Heart right ventricle (tissue), 16 donors: ENCODE results near the gene RAX2. TPM values are rescaled to one million over a fixed set of nuclear protein-coding genes. Genes with fewer than 3 reads are reported as not detected.

Experiments used
- ATAC-seq, 8 donors: fragments of 200-7000 bp; cut with Tn5 transposase; one replicate each; pipeline ENCODE4 v1.9.1; 2020; ENCODE audit warnings: mild to moderate bottlenecking in 8 of 8, moderate library complexity in 8 of 8, moderate number of reproducible peaks in 1 of 8
- DNase-seq, 2 donors: peaks; one replicate each; pipeline ENCODE4 v3.0.0-alpha.2; 2020
- H3K27ac ChIP-seq, 10 donors: fragments of 200-600 bp; sonication (generic) in 2 of 10; one replicate each; pipeline versions ENCODE4 v1.5.0 to v1.8.0; 2020 to 2022; ENCODE audit warnings: mild to moderate bottlenecking in 3 of 10
- H3K27me3 ChIP-seq, 7 donors: fragments of 200-600 bp; one replicate each; pipeline ENCODE4 v1.8.0; 2021 to 2022; ENCODE audit warnings: mild to moderate bottlenecking in 2 of 7
- H3K36me3 ChIP-seq, 9 donors: fragments of 200-600 bp; sonication (generic) in 1 of 9; one replicate each; pipeline versions ENCODE4 v1.5.0 to v1.8.0; 2020 to 2022; ENCODE audit warnings: mild to moderate bottlenecking in 2 of 9
- H3K4me1 ChIP-seq, 9 donors: fragments of 200-600 bp; sonication (generic) in 1 of 9; one replicate each; pipeline versions ENCODE4 v1.5.0 to v1.8.0; 2020 to 2022; ENCODE audit warnings: mild to moderate bottlenecking in 4 of 9
- H3K4me3 ChIP-seq, 10 donors: fragments of 200-600 bp; sonication (generic) in 2 of 10; one replicate each; pipeline versions ENCODE4 v1.5.0 to v1.8.0; 2020 to 2022; ENCODE audit warnings: mild to moderate bottlenecking in 7 of 10, moderate library complexity in 2 of 10
- H3K9me3 ChIP-seq, 11 donors: fragments of 200-600 bp in 10 of 11; sonication (generic) in 2 of 11; one replicate each; pipeline versions ENCODE4 v1.5.0 to v1.8.0; 2013 to 2022; ENCODE audit warnings: mild to moderate bottlenecking in 2 of 11, control low read depth in 1 of 11, moderate library complexity in 1 of 11
- CTCF ChIP-seq, 9 donors: fragments of 200-600 bp; sonication (generic) in 2 of 9; IDR thresholded peaks; one replicate each; pipeline versions ENCODE4 v1.5.0 to v1.8.0; 2021 to 2022; ENCODE audit warnings: antibody characterized with exemption in 9 of 9, mild to moderate bottlenecking in 5 of 9, moderate library complexity in 1 of 9
- WGBS, 2 donors: extraction: QIAGEN DNeasy Blood & Tissue Kit; methylation state at CpG; one replicate each; pipeline ENCODE4 v1.1.7; 2013; ENCODE audit warnings: inconsistent platforms in 1 of 2; 5-methylcytosine and 5-hydroxymethylcytosine counted together
- intact Hi-C, 10 donors: fragments of 100-400 bp; cut with DNase I; formaldehyde crosslinking; loops; one replicate each; pipeline versions ENCODE4 v1.11.1 to v1.14.2; 2022
- polyA plus RNA-seq, 2 donors: library from polyadenylated mRNA; stranded (reverse); fragments of 200-250 nt; gene quantifications; one replicate each; pipeline ENCODE4 v1.2.3, GENCODE V29; 2013
- total RNA-seq, 10 donors: library from RNA; stranded (reverse); fragmentation: NEBNext Ultra II Directional in 3 of 10; extraction: Animal tissue kit (Norgen Biotek cat#: 25700) in 3 of 10; gene quantifications; one replicate each; pipeline versions ENCODE4 v1.2.1 to v1.2.4, GENCODE V29; 2021 to 2023
- donor health status: Arrhythmogenic right ventricular cardiomyopathy.
- donor health status: ischemic (EF 13 %, LVEDD 7.1; RV severe dilation, severe dysfunction).
- donor health status: healthy with polysubstance abuse.
- donor health status: DM: no; HTN: yes; CAD: no.
- donor health status: DM: no; HTN: no; CAD: no.
- donor health status: ischemic (EF 25% LVEDD 6.9; RV normal size, moderate dysfunction).
- donor health status: ischemic (EF 25% LVEDD 5.7; RV mildly dilated, moderate dysfunction).
- donor health status: healthy.
- donor health status: DM: yes; HTN: yes; CAD: no.
- donor health status: Ischemic cardiomyopathy.
- donor health status: ischemic (EF 35%, LVEDD 5.7; RV mildly dilated, moderate dysfunction).
- donor health status: nonischemic (EF 11% LVEDD 7.7; RV severe dilation, severe dysfunction).
- donor health status: DM: yes; HTN: yes; CAD: no.
- donor health status: PGD.
- donor health status: ischemic (EF 29% LVEDD 5.4; RV normal size, mild dysfunction).
- donor health status: nonischemic (EF 23%, LVEDD 6.1; RV moderate dilation, normal function).

RAX2 gene
- total and polyA plus RNA-seq, 12 donors = not detected

GRCh38 chr19:3785938-3786824 lies 14.2 kb upstream of the RAX2 start, which contains the start of gene MATK:
TSS of gene MATK (minus strand) at chr19:3786381. CDS start at chr19:3785135, 1,246 bp downstream.
- TF ChIP-seq CTCF (IDR thresholded peaks at IDR 0.05) = no peak
- intact Hi-C loops = no loop called here
- Histone ChIP-seq H3K9me3 (peaks cover 0 to 26% (median 14%) of the 10 kb centered on the region in 11 donors), H3K27me3 (peaks cover 19 to 54% (median 45%) of the 10 kb centered on the region in 7 donors), H3K4me1 (peaks cover 0 to 12% (median 3%) of the 10 kb centered on the region in 9 donors), H3K36me3 (no peaks in the 10 kb centered on the region), H3K4me3 (peak within 1 kb of the TSS in 9 of 10 donors; percentile 17 to 56 (median 38)), H3K27ac (peak within 1 kb of the TSS in 1 of 10 donors; percentile 73)
- ATAC-seq = peak in 2 of 8 donors; percentile 16 to 27
- 4 to 5% methylated on average over 79 to 101 of the region's 101 CpGs for WGBS, 2 donors
- no peak for DNase-seq

- intact Hi-C loops = no loop called here
- H3K27me3 ChIP-seq = peaks cover 19 to 53% (median 45%) of the 10 kb centered on the region in 7 donors
Observed at GRCh38 chr19:3785451-3785937, 13.5 kb upstream of the RAX2 start.

GRCh38 chr19:3784607-3785450 lies 12.8 kb upstream of the RAX2 start:
- DNase-seq (no peak), ATAC-seq (peak in 3 of 8 donors; percentile 9 to 19 (median 16))
- H3K36me3 ChIP-seq = no peaks in the 10 kb centered on the region
- H3K4me3 ChIP-seq = peak overlapping the region in 4 of 10 donors; percentile 41 to 56 (median 43)
- H3K27ac ChIP-seq = no peak overlapping the region
- intact Hi-C loops = loop anchor here in 2 of 10 donors (5.0 kb wide), 1 partner anchor 37 kb away; no protein-coding TSS in a partner anchor
- H3K9me3 ChIP-seq = peaks cover 0 to 28% (median 21%) of the 10 kb centered on the region in 11 donors
- TF ChIP-seq CTCF (IDR thresholded peaks at IDR 0.05) = no peak
- H3K4me1 ChIP-seq = peaks cover 0 to 12% (median 3%) of the 10 kb centered on the region in 9 donors
- peaks cover 19 to 48% (median 45%) of the 10 kb centered on the region in 7 donors for H3K27me3 ChIP-seq
- 25 to 29% methylated on average over 24 to 25 of the region's 25 CpGs for WGBS, 2 donors

More at GRCh38 chr19:3785451-3785937, 13.5 kb upstream of the RAX2 start:
- DNase-seq (no peak), ATAC-seq (peak in 3 of 8 donors; percentile 26 to 34 (median 27))
- H3K27ac ChIP-seq = peak overlapping the region in 1 of 10 donors; percentile 73
- TF ChIP-seq CTCF (IDR thresholded peaks at IDR 0.05) = no peak
- H3K36me3 ChIP-seq = no peaks in the 10 kb centered on the region
- peaks cover 0 to 26% (median 21%) of the 10 kb centered on the region in 11 donors for H3K9me3 ChIP-seq
- peaks cover 0 to 12% (median 3%) of the 10 kb centered on the region in 9 donors for H3K4me1 ChIP-seq
- 2% methylated on average over 47 of the region's 47 CpGs for WGBS, 2 donors
- peak overlapping the region in 9 of 10 donors; percentile 17 to 56 (median 38) for H3K4me3 ChIP-seq
